ENCODE data around the gene RALGPS1. TPM values are rescaled to one million over a fixed set of nuclear protein-coding genes. Genes with fewer than 3 reads are reported as not detected.

Gene RALGPS1
- total RNA-seq, 1 experiment from 2014 or later, result 28.5 TPM

GRCh38 chr9:127116957-127117356 is 202.4 kb downstream of the RALGPS1 start:
- H3K27me3 Mint-ChIP-seq (ENCODE audit: low read depth), result no peaks in the 10 kb centered on the region; the same call in 1 of the 2 replicates
- ATAC-seq, result no peak

More at GRCh38 chr9:127116957-127117356, 202.4 kb downstream of the RALGPS1 start:
- no peak for DNase-seq (ENCODE audit: low spot score)
- Mint-ChIP-seq H3K27ac (peak overlapping the region; percentile 7; the same call in 1 of the 2 replicates), H3K9me3 (no peaks in the 10 kb centered on the region), H3K4me1 (peaks cover 32% of the 10 kb centered on the region), H3K36me3 (no peaks in the 10 kb centered on the region), H3K4me3 (no peak overlapping the region)
- CTCF ChIA-PET, result interaction anchor here (1.0 kb wide), 1 partner anchor 169 kb away, joined by 4 read pairs; no protein-coding TSS in a partner anchor
- TF ChIP-seq CREM (CRISPR knock-in tag; IDR thresholded peaks at IDR 0.05) (no peak), ZNF281 (CRISPR knock-in tag; IDR thresholded peaks at IDR 0.05) (no peak), NFATC4 (CRISPR knock-in tag; IDR thresholded peaks at IDR 0.05) (no peak), PREB (CRISPR knock-in tag; IDR thresholded peaks at IDR 0.05; ENCODE audit: borderline replicate concordance) (no peak), EMX1 (CRISPR knock-in tag; IDR thresholded peaks at IDR 0.05) (no peak), SP1 (CRISPR knock-in tag; conservative IDR thresholded peaks at IDR 0.05) (no peak), ZNF232 (CRISPR knock-in tag; IDR thresholded peaks at IDR 0.05) (no peak), TP53 (CRISPR knock-in tag; IDR thresholded peaks at IDR 0.05) (no peak), OVOL2 (CRISPR knock-in tag; IDR thresholded peaks at IDR 0.05; ENCODE audit: borderline replicate concordance) (no peak), ATF2 (CRISPR knock-in tag; IDR thresholded peaks at IDR 0.05; ENCODE audit: borderline replicate concordance, low read depth) (no peak), CREB1 (CRISPR knock-in tag; IDR thresholded peaks at IDR 0.05) (no peak), TEAD4 (CRISPR knock-in tag; IDR thresholded peaks at IDR 0.05) (no peak), GRHL2 (CRISPR knock-in tag; IDR thresholded peaks at IDR 0.05; ENCODE audit: insufficient replicate concordance, severe bottlenecking) (no peak), SMAD3 (CRISPR knock-in tag; IDR thresholded peaks at IDR 0.05; ENCODE audit: borderline replicate concordance) (no peak), MAX (CRISPR knock-in tag; IDR thresholded peaks at IDR 0.05) (no peak), ESRRA (CRISPR knock-in tag; IDR thresholded peaks at IDR 0.05; ENCODE audit: borderline replicate concordance) (no peak), ZSCAN18 (CRISPR knock-in tag; IDR thresholded peaks at IDR 0.05) (no peak), KAT7 (CRISPR knock-in tag; IDR thresholded peaks at IDR 0.05; ENCODE audit: borderline replicate concordance) (no peak), ZMAT4 (CRISPR knock-in tag; IDR thresholded peaks at IDR 0.05) (no peak)
- POLR2A ChIA-PET, result no interaction called here
